ENCODE data around the gene NKX1-1.
A peak's percentile ranks its signal among the peaks of the same experiment; 100 is the strongest.

NKX1-1 gene

DNA sequence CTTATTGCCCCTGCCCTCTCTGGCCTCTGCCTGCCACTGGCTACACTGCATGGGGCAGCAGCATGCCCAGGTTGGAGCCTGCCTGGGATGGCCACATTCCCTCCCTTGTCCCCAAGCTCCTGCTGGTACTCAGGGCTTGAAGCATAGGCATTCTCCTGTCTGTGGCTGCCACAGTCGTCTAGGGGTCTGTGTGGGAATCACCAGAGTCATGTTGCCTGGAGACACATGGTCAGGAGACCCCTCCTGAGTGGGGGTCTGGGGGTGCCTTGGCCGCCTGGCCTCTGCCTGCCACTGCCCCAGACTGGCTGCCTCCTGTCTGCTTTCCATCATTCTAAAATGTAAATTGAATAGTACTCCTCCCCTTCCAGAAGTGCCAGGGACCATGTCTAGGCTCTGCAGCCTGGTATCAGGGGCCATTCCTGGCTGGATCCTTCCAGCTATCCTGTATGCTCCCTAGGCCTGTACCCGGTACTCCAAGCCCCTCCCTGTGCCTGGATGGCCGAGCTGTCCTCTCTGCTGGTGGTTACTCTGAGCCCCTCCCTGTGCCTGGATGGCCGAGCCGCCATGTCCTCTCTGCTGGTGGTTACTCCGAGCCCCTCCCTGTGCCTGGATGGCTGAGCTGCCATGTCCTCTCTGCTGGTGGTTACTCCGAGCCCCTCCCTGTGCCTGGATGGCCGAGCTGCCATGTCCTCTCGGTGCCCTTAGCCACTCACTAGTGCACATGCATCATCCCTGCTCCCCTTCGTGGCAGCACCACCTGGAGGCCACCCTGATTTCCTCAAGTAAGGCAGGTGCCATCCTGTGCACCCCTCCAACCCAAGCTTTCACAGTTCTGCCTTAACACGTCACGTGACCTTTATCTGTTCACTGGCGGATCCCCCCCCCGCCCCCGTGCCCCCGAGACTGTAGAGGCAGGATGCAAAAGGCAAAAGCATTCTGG, 5.5 kb upstream of the NKX1-1 start:
- H3K9me3 ChIP-seq (ENCODE audit: control extremely low read depth in 1 of 5, control insufficient read depth in 4 of 5, insufficient read depth in 2 of 5, low read depth in 1 of 5, low read length in 4 of 5) = peaks cover 0 to 23% (median 0%) of the 10 kb centered on the region in 5 experiments
- no peak overlapping the region for H3K27ac ChIP-seq (ENCODE audit: insufficient read depth in 1 of 2, low read depth in 1 of 2, low read length in 2 of 2, poor library complexity in 1 of 2, severe bottlenecking in 2 of 2)
- CTCF ChIA-PET = no interaction called here
- no peaks in the 10 kb centered on the region for H3K36me3 ChIP-seq (ENCODE audit: control insufficient read depth in 4 of 4, insufficient read depth in 4 of 4, low read length in 3 of 4)
- no peak overlapping the region for H3K4me3 ChIP-seq (ENCODE audit: control insufficient read depth in 1 of 7, extremely low read depth in 1 of 7, insufficient read depth in 4 of 7, low read depth in 2 of 7, low read length in 6 of 7)
- POLR2A ChIA-PET = no interaction called here
- no peak for DNase-seq
- H3K27me3 ChIP-seq (replicated peaks in 2 of 5; ENCODE audit: control insufficient read depth in 4 of 5, insufficient read depth in 5 of 5, low read length in 4 of 5) = peaks cover 0 to 92% (median 37%) of the 10 kb centered on the region in 5 experiments
- WGBS (ENCODE audit: insufficient coverage) = 51% methylated on average over 12 of the region's 17 CpGs
- peaks cover 0 to 4% (median 0%) of the 10 kb centered on the region in 4 experiments for H3K4me1 ChIP-seq (ENCODE audit: control extremely low read depth in 1 of 4, control insufficient read depth in 4 of 4, insufficient read depth in 4 of 4, low read length in 3 of 4)

DNA sequence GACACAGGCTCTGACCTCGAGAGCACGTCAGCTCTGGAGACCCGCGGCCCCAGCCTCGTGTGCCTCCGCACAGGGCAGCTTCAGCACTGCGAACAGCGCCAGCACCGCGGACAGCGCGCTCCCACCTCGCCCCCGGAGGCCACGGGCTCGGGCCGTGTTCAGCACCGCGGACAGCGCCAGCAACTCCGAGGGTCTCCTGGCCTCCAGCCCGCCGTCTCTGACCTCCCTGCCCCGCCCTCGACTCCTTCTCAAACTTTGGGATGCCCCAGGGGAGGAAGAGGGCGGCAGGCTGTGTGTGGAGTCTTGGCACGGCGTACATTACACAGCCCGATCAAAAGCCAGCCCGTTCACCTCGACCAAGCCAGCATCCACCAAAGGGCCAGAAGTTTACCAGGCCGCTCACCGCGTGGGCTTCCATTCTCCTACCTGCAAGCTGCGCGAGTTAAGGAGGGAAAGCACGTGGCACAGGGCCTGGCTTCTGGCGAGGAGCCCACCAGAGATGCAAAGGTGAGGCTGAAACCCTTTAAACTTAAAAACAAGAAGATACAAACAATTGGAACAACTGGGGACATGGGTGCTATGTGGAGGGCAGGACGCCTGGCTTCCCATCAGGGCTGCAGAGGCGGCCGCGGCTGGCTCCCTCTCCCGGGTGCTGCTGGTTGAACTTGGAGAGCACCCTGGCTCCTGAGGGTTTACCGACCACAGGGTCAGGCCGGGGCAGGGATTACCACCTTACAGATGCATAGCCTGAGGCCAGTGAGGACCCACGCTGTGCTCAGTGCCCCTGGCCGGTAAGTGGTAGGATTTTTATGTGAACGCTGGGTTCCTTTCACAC, 4.5 kb upstream of the NKX1-1 start:
- ChIA-PET POLR2A (no interaction called here), CTCF (no interaction called here)
- peaks cover 0 to 92% (median 37%) of the 10 kb centered on the region in 5 experiments for H3K27me3 ChIP-seq (replicated peaks in 2 of 5; ENCODE audit: control insufficient read depth in 4 of 5, insufficient read depth in 5 of 5, low read length in 4 of 5)
- H3K4me3 ChIP-seq (ENCODE audit: control insufficient read depth in 1 of 7, extremely low read depth in 1 of 7, insufficient read depth in 4 of 7, low read depth in 2 of 7, low read length in 6 of 7) = no peak overlapping the region
- peaks cover 0 to 23% (median 0%) of the 10 kb centered on the region in 5 experiments for H3K9me3 ChIP-seq (ENCODE audit: control extremely low read depth in 1 of 5, control insufficient read depth in 4 of 5, insufficient read depth in 2 of 5, low read depth in 1 of 5, low read length in 4 of 5)
- no peaks in the 10 kb centered on the region for H3K36me3 ChIP-seq (ENCODE audit: control insufficient read depth in 4 of 4, insufficient read depth in 4 of 4, low read length in 3 of 4)
- 28% methylated on average over 36 of the region's 48 CpGs for WGBS (ENCODE audit: insufficient coverage)
- H3K27ac ChIP-seq (ENCODE audit: insufficient read depth in 1 of 2, low read depth in 1 of 2, low read length in 2 of 2, poor library complexity in 1 of 2, severe bottlenecking in 2 of 2) = no peak overlapping the region
- peak; percentile 66 to 83 (median 82) for DNase-seq
- peaks cover 0 to 11% (median 1%) of the 10 kb centered on the region in 4 experiments for H3K4me1 ChIP-seq (ENCODE audit: control extremely low read depth in 1 of 4, control insufficient read depth in 4 of 4, insufficient read depth in 4 of 4, low read length in 3 of 4)

DNA sequence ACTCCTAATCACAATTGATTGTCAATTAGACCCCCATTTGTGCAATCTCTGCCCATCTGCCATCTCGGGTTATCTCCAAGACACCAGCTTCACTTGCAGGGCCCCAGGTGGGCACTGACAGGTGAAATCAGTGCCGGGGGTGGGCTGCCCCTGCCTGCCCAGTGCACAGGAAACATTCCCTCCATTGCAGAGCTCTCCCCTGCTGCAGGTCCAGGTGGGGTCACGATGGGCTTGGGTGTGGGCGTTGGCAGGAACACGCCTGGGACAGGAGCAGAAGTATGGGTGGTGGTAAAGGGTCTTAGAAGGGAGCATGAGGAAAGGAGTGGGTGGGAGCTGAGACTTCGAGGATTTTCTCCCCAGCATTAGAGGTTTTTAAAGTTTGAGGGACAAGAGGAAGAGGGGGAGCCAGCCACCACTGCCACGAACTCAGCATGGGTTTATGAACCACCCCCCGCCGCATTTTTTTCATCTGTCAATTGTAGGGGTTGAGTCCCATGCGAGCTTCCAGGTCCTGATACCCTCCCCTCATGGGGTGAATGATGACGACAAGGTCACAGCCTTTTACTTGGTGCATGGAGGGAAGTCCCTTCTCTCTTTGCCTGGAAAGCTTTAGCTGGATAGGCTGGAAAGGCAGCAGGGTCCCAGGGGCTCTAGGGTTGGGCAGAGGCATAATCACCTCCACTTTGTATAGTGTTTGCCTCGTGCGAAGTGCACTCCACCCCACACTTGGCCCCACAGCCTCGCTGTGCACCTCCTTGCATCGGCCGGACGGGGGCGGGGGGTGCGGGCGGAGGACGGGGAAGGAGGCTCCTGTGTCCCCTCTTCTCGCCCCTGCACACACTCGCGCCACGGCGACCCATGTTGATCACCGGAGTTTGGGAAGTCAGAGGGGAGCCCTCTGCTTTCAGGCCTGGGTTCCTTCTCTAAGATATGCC, 3.5 kb upstream of the NKX1-1 start:
- Histone ChIP-seq H3K27me3 (replicated peaks in 2 of 5; ENCODE audit: control insufficient read depth in 4 of 5, insufficient read depth in 5 of 5, low read length in 4 of 5) (peaks cover 0 to 92% (median 37%) of the 10 kb centered on the region in 5 experiments), H3K9me3 (ENCODE audit: control extremely low read depth in 1 of 5, control insufficient read depth in 4 of 5, insufficient read depth in 2 of 5, low read depth in 1 of 5, low read length in 4 of 5) (peaks cover 0 to 23% (median 0%) of the 10 kb centered on the region in 5 experiments), H3K4me1 (ENCODE audit: control extremely low read depth in 1 of 4, control insufficient read depth in 4 of 4, insufficient read depth in 4 of 4, low read length in 3 of 4) (peaks cover 0 to 14% (median 2%) of the 10 kb centered on the region in 4 experiments), H3K27ac (ENCODE audit: insufficient read depth in 1 of 2, low read depth in 1 of 2, low read length in 2 of 2, poor library complexity in 1 of 2, severe bottlenecking in 2 of 2) (no peak overlapping the region), H3K36me3 (ENCODE audit: control insufficient read depth in 4 of 4, insufficient read depth in 4 of 4, low read length in 3 of 4) (no peaks in the 10 kb centered on the region), H3K4me3 (ENCODE audit: control insufficient read depth in 1 of 7, extremely low read depth in 1 of 7, insufficient read depth in 4 of 7, low read depth in 2 of 7, low read length in 6 of 7) (no peak overlapping the region)
- ChIA-PET CTCF (interaction anchor here (1.1 kb wide), 1 partner anchor 12 kb away, joined by 3 read pairs; no protein-coding TSS in a partner anchor), POLR2A (no interaction called here)
- DNase-seq = no peak
- WGBS (ENCODE audit: insufficient coverage) = 58% methylated on average over 16 of the region's 27 CpGs

DNA sequence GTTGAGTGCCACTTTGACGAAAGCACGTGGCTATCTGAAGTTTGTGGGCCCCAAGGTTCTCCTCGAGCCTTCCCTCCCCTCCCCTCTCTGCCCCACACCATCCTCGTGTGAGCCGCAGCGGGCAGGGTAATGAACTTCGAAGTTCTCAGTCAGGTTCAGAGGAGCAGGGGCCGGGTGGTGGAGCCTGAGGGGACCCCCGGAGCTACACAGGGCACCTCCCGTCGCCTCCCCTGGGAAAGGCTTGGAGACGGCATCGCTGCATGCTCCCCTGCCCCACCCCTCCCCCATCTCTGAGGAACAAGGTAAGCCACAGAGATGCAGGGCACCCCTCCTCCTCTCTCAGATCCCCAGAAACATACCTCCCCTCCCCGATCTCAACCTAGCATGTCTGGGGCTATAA, 2.8 kb upstream of the NKX1-1 start:
- 37% methylated on average over 7 of the region's 14 CpGs for WGBS (ENCODE audit: insufficient coverage)
- DNase-seq = no peak
- CTCF ChIA-PET = interaction anchor here (1.1 kb wide), 1 partner anchor 13 kb away, joined by 3 read pairs; no protein-coding TSS in a partner anchor

DNA sequence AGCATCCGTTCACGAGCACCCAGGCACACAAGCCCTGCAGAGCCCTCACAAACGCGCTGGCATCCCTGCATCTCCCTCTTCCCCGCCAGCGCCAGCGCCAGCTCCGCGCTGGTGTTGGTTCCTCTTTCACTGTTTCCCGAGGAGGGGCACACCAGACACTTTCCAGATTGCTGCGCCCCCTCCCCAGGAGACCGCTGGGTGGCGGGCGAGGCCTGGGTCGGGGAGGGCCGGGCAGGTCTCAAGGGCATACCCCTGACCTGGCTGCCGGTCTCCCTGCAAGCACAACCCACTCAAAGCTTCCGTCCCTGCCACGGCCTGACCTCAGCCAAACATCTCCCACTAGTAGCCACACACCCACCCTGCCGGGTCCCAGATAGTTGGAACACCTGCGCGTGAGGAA, 2.2 kb upstream of the NKX1-1 start:
- Histone ChIP-seq H3K4me3 (ENCODE audit: control insufficient read depth in 1 of 7, extremely low read depth in 1 of 7, insufficient read depth in 4 of 7, low read depth in 2 of 7, low read length in 6 of 7) (no peak overlapping the region), H3K4me1 (ENCODE audit: control extremely low read depth in 1 of 4, control insufficient read depth in 4 of 4, insufficient read depth in 4 of 4, low read length in 3 of 4) (peaks cover 0 to 18% (median 4%) of the 10 kb centered on the region in 4 experiments), H3K27ac (ENCODE audit: insufficient read depth in 1 of 2, low read depth in 1 of 2, low read length in 2 of 2, poor library complexity in 1 of 2, severe bottlenecking in 2 of 2) (no peak overlapping the region), H3K27me3 (replicated peaks in 2 of 5; ENCODE audit: control insufficient read depth in 4 of 5, insufficient read depth in 5 of 5, low read length in 4 of 5) (peaks cover 0 to 99% (median 41%) of the 10 kb centered on the region in 5 experiments), H3K9me3 (ENCODE audit: control extremely low read depth in 1 of 5, control insufficient read depth in 4 of 5, insufficient read depth in 2 of 5, low read depth in 1 of 5, low read length in 4 of 5) (peaks cover 0 to 20% (median 0%) of the 10 kb centered on the region in 5 experiments), H3K36me3 (ENCODE audit: control insufficient read depth in 4 of 4, insufficient read depth in 4 of 4, low read length in 3 of 4) (no peaks in the 10 kb centered on the region)
- ChIA-PET POLR2A (no interaction called here), CTCF (interaction anchor here (1.1 kb wide), 1 partner anchor 14 kb away, joined by 3 read pairs; no protein-coding TSS in a partner anchor)
- no peak for DNase-seq
- WGBS (ENCODE audit: insufficient coverage) = 7% methylated on average over 11 of the region's 22 CpGs

More for the DNA sequence above, 2.8 kb upstream of the NKX1-1 start:
- Histone ChIP-seq H3K27ac (ENCODE audit: insufficient read depth in 1 of 2, low read depth in 1 of 2, low read length in 2 of 2, poor library complexity in 1 of 2, severe bottlenecking in 2 of 2) (no peak overlapping the region), H3K4me1 (ENCODE audit: control extremely low read depth in 1 of 4, control insufficient read depth in 4 of 4, insufficient read depth in 4 of 4, low read length in 3 of 4) (peaks cover 0 to 16% (median 2%) of the 10 kb centered on the region in 4 experiments), H3K27me3 (replicated peaks in 2 of 5; ENCODE audit: control insufficient read depth in 4 of 5, insufficient read depth in 5 of 5, low read length in 4 of 5) (peaks cover 0 to 99% (median 40%) of the 10 kb centered on the region in 5 experiments), H3K4me3 (ENCODE audit: control insufficient read depth in 1 of 7, extremely low read depth in 1 of 7, insufficient read depth in 4 of 7, low read depth in 2 of 7, low read length in 6 of 7) (no peak overlapping the region), H3K9me3 (ENCODE audit: control extremely low read depth in 1 of 5, control insufficient read depth in 4 of 5, insufficient read depth in 2 of 5, low read depth in 1 of 5, low read length in 4 of 5) (peaks cover 0 to 23% (median 0%) of the 10 kb centered on the region in 5 experiments), H3K36me3 (ENCODE audit: control insufficient read depth in 4 of 4, insufficient read depth in 4 of 4, low read length in 3 of 4) (no peaks in the 10 kb centered on the region)
- POLR2A ChIA-PET = no interaction called here

DNA sequence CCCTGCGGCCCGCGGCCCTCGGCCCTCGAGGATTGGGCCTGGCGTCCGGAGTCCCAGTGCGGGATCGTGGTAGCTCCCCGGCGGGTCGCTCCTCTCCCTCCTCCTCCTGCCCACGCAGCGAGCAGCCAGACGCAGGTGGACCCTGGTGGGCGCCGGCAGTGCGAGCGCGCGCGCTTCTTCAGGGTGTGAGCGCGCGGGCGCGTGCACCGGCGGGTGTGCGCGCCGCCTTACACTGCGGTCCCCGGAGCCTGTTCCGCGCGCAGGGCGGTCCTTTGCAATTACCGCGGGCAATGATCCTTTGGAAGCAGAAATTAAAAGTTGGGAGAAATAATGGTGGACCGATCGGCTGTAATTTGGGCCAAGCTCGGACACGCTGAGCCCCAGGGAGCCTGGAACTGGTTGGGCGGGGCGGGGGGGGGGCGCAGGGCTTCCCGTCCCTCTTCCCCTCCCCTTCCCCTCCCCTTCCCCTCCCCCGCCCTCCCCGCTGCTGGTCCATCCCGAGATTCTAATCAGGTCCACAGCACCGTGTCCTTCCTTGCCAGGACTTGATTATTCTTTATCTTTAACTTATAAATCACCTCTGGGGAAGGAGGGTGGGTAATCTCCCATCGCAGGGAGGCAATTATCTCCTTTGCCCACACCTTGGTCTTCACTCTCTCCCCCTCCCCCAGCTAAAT, 1.6 kb upstream of the NKX1-1 start:
- H3K4me3 ChIP-seq (ENCODE audit: control insufficient read depth in 1 of 7, extremely low read depth in 1 of 7, insufficient read depth in 4 of 7, low read depth in 2 of 7, low read length in 6 of 7) = no peak overlapping the region
- H3K27ac ChIP-seq (ENCODE audit: insufficient read depth in 1 of 2, low read depth in 1 of 2, low read length in 2 of 2, poor library complexity in 1 of 2, severe bottlenecking in 2 of 2) = no peak overlapping the region
- peaks cover 0 to 22% (median 5%) of the 10 kb centered on the region in 4 experiments for H3K4me1 ChIP-seq (ENCODE audit: control extremely low read depth in 1 of 4, control insufficient read depth in 4 of 4, insufficient read depth in 4 of 4, low read length in 3 of 4)
- 8% methylated on average over 36 of the region's 53 CpGs for WGBS (ENCODE audit: insufficient coverage)
- ChIA-PET CTCF (no interaction called here), POLR2A (no interaction called here)
- DNase-seq = no peak
- H3K27me3 ChIP-seq (replicated peaks in 2 of 5; ENCODE audit: control insufficient read depth in 4 of 5, insufficient read depth in 5 of 5, low read length in 4 of 5) = peaks cover 0 to 99% (median 39%) of the 10 kb centered on the region in 5 experiments
- no peaks in the 10 kb centered on the region for H3K36me3 ChIP-seq (ENCODE audit: control insufficient read depth in 4 of 4, insufficient read depth in 4 of 4, low read length in 3 of 4)
- H3K9me3 ChIP-seq (ENCODE audit: control extremely low read depth in 1 of 5, control insufficient read depth in 4 of 5, insufficient read depth in 2 of 5, low read depth in 1 of 5, low read length in 4 of 5) = peaks cover 0 to 15% (median 0%) of the 10 kb centered on the region in 5 experiments

Measured in common myeloid progenitor, CD34-positive (primary cell).